HL-60 (cell line): Measurements from ENCODE around the gene RAF1.

Experiments used
- GABPA ChIP-seq: IDR thresholded peaks from 2 replicates; pipeline ENCODE4 v1.6.1; 2012; ENCODE audit warnings: low read depth
- POLR2AphosphoS5 ChIP-seq: IDR thresholded peaks from 2 replicates; pipeline ENCODE4 v1.6.1; 2012; ENCODE audit warnings: low read depth
- TF ChIP-seq, protein P1 (sequence below): IDR thresholded peaks from one replicate; pipeline ENCODE4 v1.5.1; 2011; ENCODE audit warnings: low read length, control low read depth, inconsistent platforms; ENCODE audit not compliant: insufficient read depth

GRCh38 chr3:12544652-12545472 is 119.1 kb downstream of the RAF1 start:
- TF ChIP-seq, protein P1, sequence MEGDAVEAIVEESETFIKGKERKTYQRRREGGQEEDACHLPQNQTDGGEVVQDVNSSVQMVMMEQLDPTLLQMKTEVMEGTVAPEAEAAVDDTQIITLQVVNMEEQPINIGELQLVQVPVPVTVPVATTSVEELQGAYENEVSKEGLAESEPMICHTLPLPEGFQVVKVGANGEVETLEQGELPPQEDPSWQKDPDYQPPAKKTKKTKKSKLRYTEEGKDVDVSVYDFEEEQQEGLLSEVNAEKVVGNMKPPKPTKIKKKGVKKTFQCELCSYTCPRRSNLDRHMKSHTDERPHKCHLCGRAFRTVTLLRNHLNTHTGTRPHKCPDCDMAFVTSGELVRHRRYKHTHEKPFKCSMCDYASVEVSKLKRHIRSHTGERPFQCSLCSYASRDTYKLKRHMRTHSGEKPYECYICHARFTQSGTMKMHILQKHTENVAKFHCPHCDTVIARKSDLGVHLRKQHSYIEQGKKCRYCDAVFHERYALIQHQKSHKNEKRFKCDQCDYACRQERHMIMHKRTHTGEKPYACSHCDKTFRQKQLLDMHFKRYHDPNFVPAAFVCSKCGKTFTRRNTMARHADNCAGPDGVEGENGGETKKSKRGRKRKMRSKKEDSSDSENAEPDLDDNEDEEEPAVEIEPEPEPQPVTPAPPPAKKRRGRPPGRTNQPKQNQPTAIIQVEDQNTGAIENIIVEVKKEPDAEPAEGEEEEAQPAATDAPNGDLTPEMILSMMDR, result no peak
- TF ChIP-seq GABPA, result no peak
- no peak for TF ChIP-seq POLR2AphosphoS5
